HFFc6 (cell line): Measurements from ENCODE around the gene GSPT1. TPM values are rescaled to one million over a fixed set of nuclear protein-coding genes. Genes with fewer than 3 reads are reported as not detected.

Experiments
- DNase-seq: peaks from one replicate; pipeline ENCODE4 v3.0.0-alpha.2; 2018
- H3K27ac Mint-ChIP-seq: 2 replicates; pipeline ENCODE4 v1.8.0; 2020; ENCODE audit warnings: mild to moderate bottlenecking, mixed read lengths
- H3K27me3 Mint-ChIP-seq: 2 replicates; pipeline ENCODE4 v1.8.0; 2021; ENCODE audit warnings: mild to moderate bottlenecking, moderate library complexity, mixed read lengths; ENCODE audit not compliant: insufficient read depth
- H3K36me3 Mint-ChIP-seq: 2 replicates; pipeline ENCODE4 v1.8.0; 2021; ENCODE audit warnings: low read depth, mixed read lengths
- H3K4me1 Mint-ChIP-seq: 2 replicates; pipeline ENCODE4 v1.8.0; 2020; ENCODE audit warnings: low read depth, mixed read lengths
- H3K4me3 Mint-ChIP-seq: 2 replicates; pipeline ENCODE4 v1.8.0; 2020; ENCODE audit warnings: mild to moderate bottlenecking, moderate library complexity, mixed read lengths
- H3K9me3 Mint-ChIP-seq: 2 replicates; pipeline ENCODE4 v1.8.0; 2020; ENCODE audit warnings: mild to moderate bottlenecking, mixed read lengths
- total RNA-seq, 6 experiments: library from RNA; stranded (reverse); fragmentation: NEBNext Ultra II Directional; extraction: Animal tissue kit (Norgen Biotek cat#: 25700); gene quantifications; 2 replicates in 1 of 6; 3 replicates in 5 of 6; pipeline ENCODE4 v1.2.3, GENCODE V29; 2021
- TF ChIP-seq, protein P1 (sequence below): fragments of 200-600 bp; sonication (generic); IDR thresholded peaks from 2 replicates; pipeline ENCODE4 v1.5.0; 2021; ENCODE audit warnings: antibody characterized with exemption, mild to moderate bottlenecking

Gene GSPT1
- total RNA-seq, 6 experiments from 2014 or later: 187 to 221 (median 211) TPM

DNA sequence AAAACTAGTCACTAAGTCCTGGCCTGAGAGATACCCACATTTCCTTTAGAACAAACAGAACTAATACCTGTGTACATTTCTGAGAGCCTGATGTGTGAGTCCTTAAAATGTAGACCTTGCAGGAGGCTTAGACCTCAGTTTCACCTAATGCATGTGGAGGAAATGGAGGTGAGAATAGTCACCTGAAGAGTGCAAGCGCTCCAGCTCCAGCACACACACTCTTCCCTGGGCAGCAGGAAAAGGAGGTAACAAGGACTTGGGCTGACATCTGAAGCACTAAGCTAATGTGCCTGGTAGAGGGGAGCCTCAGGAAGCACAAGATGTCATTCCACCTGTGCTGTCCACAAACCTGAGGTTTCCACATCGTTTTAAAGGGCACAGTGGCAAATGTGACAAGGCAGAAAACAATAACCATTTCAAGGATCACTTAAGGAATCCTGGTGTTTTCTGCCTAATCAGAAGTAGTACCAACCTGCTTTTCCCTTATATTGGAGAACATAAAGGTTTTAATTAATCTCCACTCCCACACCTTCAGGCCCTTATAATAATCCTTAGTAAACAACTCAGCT, 47.3 kb downstream of the GSPT1 start:
- H3K27me3 Mint-ChIP-seq: peaks cover 2% of the 10 kb centered on the region; the same call in 1 of the 2 replicates
- DNase-seq: no peak
- peaks cover 55% of the 10 kb centered on the region for H3K4me1 Mint-ChIP-seq
- H3K9me3 Mint-ChIP-seq: no peaks in the 10 kb centered on the region
- H3K36me3 Mint-ChIP-seq: peaks cover 4% of the 10 kb centered on the region; the same call in 1 of the 2 replicates
- H3K27ac Mint-ChIP-seq: no peak overlapping the region; the same call in 1 of the 2 replicates
- H3K4me3 Mint-ChIP-seq: no peak overlapping the region
- TF ChIP-seq, protein P1, sequence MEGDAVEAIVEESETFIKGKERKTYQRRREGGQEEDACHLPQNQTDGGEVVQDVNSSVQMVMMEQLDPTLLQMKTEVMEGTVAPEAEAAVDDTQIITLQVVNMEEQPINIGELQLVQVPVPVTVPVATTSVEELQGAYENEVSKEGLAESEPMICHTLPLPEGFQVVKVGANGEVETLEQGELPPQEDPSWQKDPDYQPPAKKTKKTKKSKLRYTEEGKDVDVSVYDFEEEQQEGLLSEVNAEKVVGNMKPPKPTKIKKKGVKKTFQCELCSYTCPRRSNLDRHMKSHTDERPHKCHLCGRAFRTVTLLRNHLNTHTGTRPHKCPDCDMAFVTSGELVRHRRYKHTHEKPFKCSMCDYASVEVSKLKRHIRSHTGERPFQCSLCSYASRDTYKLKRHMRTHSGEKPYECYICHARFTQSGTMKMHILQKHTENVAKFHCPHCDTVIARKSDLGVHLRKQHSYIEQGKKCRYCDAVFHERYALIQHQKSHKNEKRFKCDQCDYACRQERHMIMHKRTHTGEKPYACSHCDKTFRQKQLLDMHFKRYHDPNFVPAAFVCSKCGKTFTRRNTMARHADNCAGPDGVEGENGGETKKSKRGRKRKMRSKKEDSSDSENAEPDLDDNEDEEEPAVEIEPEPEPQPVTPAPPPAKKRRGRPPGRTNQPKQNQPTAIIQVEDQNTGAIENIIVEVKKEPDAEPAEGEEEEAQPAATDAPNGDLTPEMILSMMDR: no peak

DNA sequence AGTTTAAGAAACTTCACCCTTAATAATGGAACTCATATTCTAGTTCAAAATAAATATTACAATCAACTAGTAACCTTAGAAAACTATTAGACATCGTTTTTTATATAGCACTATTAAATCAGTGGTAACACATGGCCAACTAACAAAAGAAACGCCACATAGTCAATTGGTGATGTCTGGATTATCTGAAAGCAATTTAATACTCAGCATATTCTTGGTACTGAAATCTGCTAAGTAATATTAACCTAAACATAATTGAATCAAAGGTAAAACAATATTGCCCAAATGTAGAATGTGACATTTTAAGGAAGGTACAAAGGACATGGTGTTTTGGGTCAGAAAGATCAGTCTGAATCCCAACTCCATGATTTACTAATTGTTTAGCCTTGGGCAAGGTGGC, 53.3 kb downstream of the GSPT1 start:
- DNase-seq: no peak
- Mint-ChIP-seq H3K27me3 (no peaks in the 10 kb centered on the region; the same call in 1 of the 2 replicates), H3K9me3 (no peaks in the 10 kb centered on the region), H3K27ac (no peak overlapping the region), H3K36me3 (no peaks in the 10 kb centered on the region), H3K4me1 (peaks cover 27% of the 10 kb centered on the region), H3K4me3 (no peak overlapping the region)
- TF ChIP-seq, protein P1: no peak

DNA sequence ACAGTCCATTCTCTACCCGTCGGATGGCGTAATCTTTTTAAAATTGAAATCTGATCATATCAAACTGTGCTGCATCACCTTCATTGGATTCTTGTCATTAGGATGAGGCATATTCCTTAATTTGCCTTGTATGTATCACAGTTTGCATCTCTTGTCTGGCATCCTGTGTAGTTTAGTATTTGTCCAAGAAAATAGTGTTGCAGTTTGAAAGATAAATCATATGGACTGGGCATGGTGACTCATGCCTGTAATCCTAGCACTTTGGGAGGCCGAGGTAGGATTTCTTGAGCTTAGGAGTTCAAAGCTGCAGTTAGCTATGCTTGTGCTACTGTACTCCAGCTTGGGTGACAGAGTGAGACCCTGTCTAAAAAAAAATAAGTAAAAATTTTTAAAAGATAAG, 58.6 kb downstream of the GSPT1 start:
- Mint-ChIP-seq H3K36me3 (peaks cover 1% of the 10 kb centered on the region), H3K27ac (peak overlapping the region; percentile 57; the same call in 1 of the 2 replicates), H3K4me1 (peaks cover 30% of the 10 kb centered on the region), H3K27me3 (no peaks in the 10 kb centered on the region), H3K9me3 (no peaks in the 10 kb centered on the region), H3K4me3 (no peak overlapping the region)
- TF ChIP-seq, protein P1: no peak
- DNase-seq: peak; percentile 62

DNA sequence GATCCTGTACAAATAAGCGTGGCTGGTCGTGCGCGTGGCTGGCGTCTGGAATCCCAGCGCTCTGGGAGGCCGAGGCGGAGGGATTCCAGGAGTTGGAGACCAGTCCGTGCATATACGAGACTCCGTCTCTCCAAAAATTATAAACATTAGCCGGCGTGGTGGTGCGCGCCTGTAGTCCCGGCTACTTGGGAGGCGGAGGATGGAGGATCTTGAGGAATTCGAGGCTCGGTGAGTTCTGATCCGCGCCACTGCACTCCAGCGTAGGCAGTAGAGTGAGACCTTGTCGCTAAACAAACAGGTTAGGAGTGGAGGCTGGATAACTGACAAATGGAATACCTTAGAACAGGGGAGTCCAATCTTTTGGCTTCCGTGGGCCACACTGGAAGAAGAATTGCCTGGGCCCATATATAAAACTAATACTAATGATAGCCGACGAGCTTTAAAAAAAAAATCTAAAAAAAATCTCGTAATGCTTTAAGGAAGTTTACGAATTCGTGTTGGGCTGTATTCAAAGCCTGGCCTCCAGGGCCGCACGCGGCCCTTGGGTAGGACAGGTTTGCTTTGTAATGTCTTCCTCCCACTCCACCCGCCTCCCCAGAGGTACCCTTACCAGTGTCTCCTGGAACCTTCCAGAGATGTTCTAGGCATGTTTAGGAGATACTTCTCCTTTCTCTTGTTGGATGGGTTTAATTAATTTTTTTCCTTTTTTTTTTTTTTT, 63.5 kb downstream of the GSPT1 start:
- H3K9me3 Mint-ChIP-seq: 0 out of 2 replicates have a peak, but pooled peaks cover 4% of the 10 kb centered on the region
- H3K4me1 Mint-ChIP-seq: peaks cover 40% of the 10 kb centered on the region
- H3K4me3 Mint-ChIP-seq: peak overlapping the region; percentile 99
- H3K27ac Mint-ChIP-seq: peak overlapping the region; percentile 90
- peaks cover 1% of the 10 kb centered on the region; the same call in 1 of the 2 replicates for H3K27me3 Mint-ChIP-seq
- DNase-seq: no peak
- TF ChIP-seq, protein P1: no peak
- H3K36me3 Mint-ChIP-seq: peaks cover 33% of the 10 kb centered on the region

DNA sequence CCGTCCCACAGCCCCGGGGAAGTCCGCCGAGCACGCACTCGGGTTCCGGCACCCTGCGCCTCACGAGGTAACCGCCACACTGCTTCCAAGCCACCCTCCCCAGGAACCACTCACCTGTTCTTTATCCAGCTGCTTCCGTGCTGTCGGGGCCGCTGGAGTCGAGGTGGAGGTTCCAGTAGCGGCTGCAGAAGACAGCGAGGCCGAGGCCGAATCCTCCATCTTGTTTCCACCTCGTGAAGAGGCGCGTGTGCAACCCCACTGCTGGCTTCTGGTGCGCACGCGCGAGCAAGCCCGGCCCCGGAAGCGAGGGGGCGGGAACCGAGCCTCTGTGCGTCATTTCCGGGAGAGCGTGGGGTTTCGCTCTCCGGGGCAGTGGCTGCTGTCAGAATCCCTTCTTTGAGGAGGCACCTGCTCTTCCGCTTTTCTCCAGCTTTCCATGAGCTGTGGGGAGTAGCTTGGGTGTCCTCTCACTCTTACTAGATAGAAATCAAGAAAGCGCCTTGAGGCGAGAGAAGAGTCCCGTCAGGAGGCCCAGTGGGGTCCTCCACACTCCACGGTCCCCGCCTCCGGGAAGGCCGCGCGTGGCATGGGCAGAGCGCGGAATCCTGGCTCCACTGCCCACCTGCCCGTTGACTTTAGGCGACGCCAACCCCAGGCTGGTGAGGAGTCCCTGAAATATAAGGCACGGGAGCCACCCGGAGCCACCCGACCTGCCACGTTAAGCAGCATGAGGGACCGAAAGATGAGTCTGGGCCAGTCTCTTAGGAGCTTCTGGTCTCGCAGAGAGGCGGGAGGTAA, 64.3 kb downstream of the GSPT1 start, which contains the start of gene RSL1D1:
Gene RSL1D1 (minus strand): TSS at position 249 of the 798 bp plus-strand sequence. CDS start 30 bp downstream, at position 219.
- Mint-ChIP-seq H3K4me3 (peak within 1 kb of the TSS; percentile 99), H3K36me3 (peaks cover 33% of the 10 kb centered on the region), H3K27ac (peak within 1 kb of the TSS; percentile 90), H3K27me3 (peaks cover 1% of the 10 kb centered on the region; the same call in 1 of the 2 replicates), H3K4me1 (peaks cover 33% of the 10 kb centered on the region), H3K9me3 (0 out of 2 replicates have a peak, but pooled peaks cover 4% of the 10 kb centered on the region)
- peak; percentile 88 for DNase-seq
- TF ChIP-seq, protein P1: no peak
